G401.6 (cell line): ENCODE results near the gene MRPL40.
"Not testable (repeated sequence)": the region's sequence is repeated elsewhere in the genome, so short reads cannot be mapped to it uniquely, and the experiment has no call there.

Source experiments
- FAIRE-seq: peaks from 2 replicates; lab custom pipeline; 2012; peaks lifted over from hg19 to GRCh38; lab: Jason Lieb, UNC

MRPL40 gene

DNA sequence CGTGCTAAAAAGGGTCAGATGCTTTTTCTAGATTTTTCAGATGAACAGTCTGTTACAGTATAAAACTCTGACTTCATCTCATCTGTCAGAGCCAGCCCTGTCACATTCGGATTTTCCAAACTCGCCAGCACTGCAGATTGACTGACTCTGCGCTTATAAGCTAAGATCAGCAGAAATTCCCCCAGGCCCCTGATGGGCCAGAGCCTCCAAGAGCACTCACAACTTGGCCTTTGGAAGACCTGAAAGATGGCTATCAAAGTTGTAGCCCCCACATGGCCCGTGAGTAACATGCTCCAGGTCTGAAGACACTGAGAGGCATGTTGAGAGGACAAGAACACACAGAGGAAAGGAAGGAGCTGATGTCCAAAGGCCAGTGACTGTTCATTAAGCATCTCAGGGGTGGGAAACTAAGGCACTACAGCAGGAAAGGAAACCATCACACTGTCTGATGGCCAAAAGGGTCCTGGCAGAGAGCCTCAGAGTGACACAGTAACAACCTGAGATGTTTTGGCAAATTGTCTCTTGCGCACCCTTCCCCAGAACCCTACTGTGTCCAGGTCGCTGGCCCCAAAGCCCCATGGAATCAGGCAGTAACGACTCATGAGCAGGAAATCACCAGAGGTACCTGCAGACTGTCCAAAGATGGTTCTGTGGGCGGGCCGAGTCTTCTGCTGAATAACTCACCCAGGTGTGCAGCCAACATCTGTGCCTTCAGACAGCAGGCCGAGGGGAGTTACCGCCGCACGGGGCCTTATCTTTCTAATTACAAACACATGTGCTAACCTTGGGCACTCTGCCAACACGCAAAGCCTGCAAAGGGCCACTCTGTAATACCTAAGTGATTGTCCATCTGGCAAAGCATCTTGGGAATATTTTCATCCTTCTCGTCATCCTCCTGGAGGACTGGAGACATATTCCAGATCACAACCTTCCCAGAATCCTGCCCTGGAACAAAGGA lies 24.4 kb upstream of the MRPL40 start:
- no peak for FAIRE-seq

- FAIRE-seq = no peak
Measured at GRCh38 chr22:19410941-19411689, 21.2 kb upstream of the MRPL40 start.

- FAIRE-seq = no peak
Measured at GRCh38 chr22:19411690-19412045, 20.7 kb upstream of the MRPL40 start.

GRCh38 chr22:19412478-19412877 lies 19.9 kb upstream of the MRPL40 start:
- no peak for FAIRE-seq

- no peak for FAIRE-seq
Measured at GRCh38 chr22:19412923-19413322, 19.4 kb upstream of the MRPL40 start.

DNA sequence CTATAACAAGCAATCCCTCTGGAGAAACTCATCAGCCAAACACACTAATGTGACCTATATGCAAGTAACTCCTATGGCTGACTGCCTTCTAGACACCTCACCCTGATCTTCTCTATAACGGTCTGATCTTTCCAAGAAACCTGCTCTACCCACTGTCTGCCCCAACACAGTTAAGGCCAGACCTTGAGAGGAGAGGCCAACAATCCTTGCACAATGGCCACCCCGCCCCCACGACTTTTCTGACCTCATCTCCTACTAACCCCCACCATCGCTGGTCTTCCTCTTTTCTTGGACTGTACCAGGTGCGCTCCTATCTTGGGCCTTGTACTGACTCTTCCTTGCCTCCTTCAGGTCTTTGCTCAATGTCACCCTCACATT lies 13.3 kb upstream of the MRPL40 start:
- FAIRE-seq = no peak

- no peak for FAIRE-seq
Measured at GRCh38 chr22:19419464-19420178, 12.7 kb upstream of the MRPL40 start.

GRCh38 chr22:19420321-19420720 lies 12.0 kb upstream of the MRPL40 start:
- no peak for FAIRE-seq

GRCh38 chr22:19422440-19423301 lies 9.7 kb upstream of the MRPL40 start:
- no peak for FAIRE-seq

DNA sequence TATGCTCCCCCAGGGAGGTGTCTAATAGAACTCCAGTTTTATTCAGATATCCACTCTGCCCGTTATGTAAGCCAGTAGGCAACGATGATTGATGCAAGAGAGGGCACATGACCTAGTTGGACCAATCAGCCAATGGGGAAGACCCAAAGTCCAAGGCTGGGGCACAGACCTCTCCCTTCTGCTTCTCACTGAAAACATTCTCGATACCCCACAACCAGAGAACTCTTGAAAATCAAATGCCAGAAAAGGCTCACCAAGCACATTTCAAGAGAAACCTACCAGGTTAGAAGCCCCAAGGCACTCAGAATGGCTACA lies 8.2 kb upstream of the MRPL40 start:
- FAIRE-seq = no peak

DNA sequence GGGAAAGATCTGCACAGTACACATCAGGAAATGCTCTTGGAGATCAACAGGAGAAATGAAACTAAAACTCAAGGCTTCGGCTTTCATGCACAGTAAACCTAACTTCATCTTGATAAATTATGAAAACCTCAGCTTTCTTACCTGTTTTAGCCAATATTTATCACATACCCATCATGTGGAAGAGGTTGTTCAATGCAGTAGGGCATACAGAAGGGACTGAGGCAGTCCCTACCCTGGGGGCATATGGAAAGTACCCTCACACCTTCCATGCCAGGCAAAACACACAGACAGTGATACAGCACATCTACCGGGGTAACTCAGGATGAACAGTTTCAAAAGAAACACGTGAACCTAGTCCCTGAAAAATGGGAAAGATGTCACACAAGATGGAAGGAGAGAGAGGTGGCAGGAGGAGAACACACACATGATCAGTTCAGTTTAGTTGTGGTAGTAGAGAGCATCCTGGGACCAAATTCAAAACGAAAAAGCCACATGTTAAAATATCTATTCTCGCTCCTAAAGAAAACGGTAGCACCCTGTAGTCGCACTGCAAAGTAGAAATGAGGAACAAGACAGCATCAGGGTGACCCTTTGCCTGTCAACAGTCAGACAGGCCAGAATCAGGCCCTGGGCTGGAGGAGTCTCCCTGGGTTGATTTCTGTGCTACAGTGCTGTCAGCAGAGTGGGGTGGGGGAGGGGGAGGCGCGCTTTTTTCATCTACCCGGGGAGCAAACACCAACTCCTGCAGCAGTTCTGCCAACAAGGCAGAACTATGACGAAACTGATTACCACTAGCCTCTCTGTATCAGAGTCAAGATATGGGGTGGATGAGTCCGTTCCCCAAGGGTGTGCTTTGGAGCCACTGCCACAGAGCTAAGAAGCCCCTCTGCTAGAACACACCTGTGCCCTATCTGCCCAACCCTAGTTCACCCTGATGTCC lies 2.1 kb upstream of the MRPL40 start:
- no peak for FAIRE-seq

- FAIRE-seq = no peak
Measured at GRCh38 chr22:19430890-19431541, 1.3 kb upstream of the MRPL40 start.

DNA sequence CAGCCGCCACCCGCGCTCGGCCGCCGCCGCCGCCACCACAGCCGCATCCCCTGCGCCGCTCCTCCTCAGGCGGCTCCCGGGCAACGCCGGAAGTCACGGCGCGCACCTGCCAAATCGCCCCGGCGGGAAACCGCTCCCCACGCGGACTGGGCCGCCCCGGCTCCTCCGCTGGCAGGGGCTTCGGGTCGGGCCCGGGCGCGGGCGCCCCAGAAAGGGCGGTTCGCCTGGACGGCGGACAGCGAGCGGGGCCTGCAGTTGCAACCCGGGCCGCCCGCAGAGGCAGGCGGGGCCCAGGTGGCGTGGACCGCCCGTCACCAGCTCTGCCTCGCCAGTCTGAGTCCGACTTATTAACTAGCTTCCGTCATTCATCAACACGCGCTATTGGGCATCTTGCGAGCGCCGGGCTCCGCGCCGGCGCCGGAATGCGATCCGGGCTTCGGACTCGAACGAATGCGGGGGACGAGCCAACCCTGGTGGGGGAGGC lies 654 bp upstream of the MRPL40 start, which contains the start of gene HIRA:
HIRA (minus strand) TSS at position 85 of the 484 bp plus-strand sequence. CDS start 257 bp downstream, outside the sequence.
- no peak for FAIRE-seq

DNA sequence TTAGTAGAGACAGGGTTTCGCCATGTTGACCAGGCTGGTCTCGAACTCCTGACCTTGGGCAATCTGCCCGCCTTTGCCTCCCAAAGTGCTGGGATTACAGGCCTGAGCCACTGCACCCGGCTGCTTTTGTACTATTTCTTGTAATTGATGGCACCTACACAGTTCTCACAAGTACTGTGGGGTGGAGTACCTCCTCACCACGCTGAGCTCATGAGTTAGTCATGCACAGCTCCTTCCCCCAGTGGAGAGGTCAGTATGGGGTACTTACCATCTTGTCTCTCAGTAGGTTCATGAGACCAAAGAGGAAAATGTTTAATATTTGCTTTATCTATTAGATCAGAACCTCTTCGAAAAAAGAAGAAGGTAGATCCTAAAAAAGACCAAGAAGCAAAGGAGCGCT lies 2.1 kb downstream of the MRPL40 start:
- no peak for FAIRE-seq

DNA sequence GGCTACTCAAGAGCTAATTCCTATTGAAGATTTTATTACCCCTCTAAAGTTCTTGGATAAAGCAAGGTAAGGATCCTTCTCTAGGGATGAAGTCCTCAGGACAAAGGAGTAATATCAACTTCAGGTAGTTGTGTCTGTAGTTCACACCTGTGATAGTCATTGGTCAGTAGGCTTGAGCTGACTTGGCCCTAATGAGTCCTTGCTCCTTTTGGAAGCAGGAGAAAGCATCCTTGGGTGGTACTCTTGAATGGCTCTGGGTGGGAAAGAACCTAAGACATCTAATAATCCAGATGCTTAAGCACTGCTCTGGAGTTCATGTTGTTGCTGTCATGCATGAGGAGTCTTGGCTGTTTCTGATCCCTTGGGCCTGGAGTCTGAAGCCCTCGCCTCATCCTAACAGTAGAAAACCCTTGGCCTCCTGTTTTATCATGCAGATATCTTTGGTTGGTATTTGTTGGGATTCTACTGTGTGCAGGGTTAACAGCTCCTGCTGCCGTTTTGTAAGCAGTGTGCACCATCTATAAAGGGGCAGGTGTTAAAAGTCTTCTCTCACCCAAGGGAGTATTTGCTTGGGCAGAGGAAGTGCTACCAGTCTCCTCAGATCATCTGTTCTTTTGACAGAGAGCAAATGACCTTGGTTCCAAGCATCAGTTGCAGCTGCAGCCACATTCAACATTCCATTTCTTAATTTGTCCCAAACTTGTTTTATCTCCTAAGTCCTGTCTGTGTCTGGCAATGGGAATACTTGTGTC lies 2.7 kb downstream of the MRPL40 start:
- FAIRE-seq = no peak

- not testable (repeated sequence) for FAIRE-seq
Measured at GRCh38 chr22:19436444-19437161, 4.3 kb downstream of the MRPL40 start.

DNA sequence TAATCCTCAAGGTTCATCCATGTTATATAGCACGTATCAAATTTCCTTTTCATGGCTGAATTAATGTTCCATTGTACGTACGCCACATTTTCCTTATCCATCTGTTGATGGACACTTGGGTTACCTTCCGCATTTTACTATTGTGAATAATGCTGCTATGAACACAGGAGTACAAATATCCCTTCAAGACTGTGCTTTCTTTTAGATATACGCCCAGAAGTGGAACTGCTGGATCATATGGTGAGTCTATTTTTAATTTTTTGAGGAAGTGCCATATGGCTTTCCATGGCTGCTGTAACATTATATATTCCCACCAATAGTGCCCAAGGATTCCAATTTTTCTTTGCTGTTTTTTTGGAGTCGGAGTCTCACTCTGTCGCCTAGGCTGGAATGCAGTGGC lies 6.0 kb downstream of the MRPL40 start:
- no peak for FAIRE-seq

- no peak for FAIRE-seq
Measured at GRCh38 chr22:19440411-19441195, 8.3 kb downstream of the MRPL40 start.
